SH-SY5Y (cell line): ENCODE results near the gene GNL2.

Experiments used
- GATA2 ChIP-seq: IDR thresholded peaks from 2 replicates; pipeline ENCODE4 v1.6.1; 2011; ENCODE audit warnings: mild to moderate bottlenecking, low read depth, low read length
- GATA3 ChIP-seq: IDR thresholded peaks from 2 replicates; pipeline ENCODE4 v1.6.1; 2011; ENCODE audit warnings: low read depth, mild to moderate bottlenecking, low read length, moderate library complexity

Gene GNL2

GRCh38 chr1:37596182-37596667, 488 bp upstream of the GNL2 start:
- TF ChIP-seq GATA3 (no peak), GATA2 (no peak)

- TF ChIP-seq GATA2 (no peak), GATA3 (no peak)
These were observed 2.0 kb downstream of the GNL2 start for GRCh38 chr1:37593726-37594125.

GRCh38 chr1:37588939-37589338, 6.8 kb downstream of the GNL2 start:
- TF ChIP-seq GATA3 (no peak), GATA2 (no peak)

- no peak for TF ChIP-seq GATA2
- no peak for TF ChIP-seq GATA3
These were observed 20.0 kb downstream of the GNL2 start for GRCh38 chr1:37575692-37576091.

- TF ChIP-seq GATA3 (no peak), GATA2 (no peak)
These were observed 20.8 kb downstream of the GNL2 start for GRCh38 chr1:37574834-37575480.

GRCh38 chr1:37570528-37571334, 25.0 kb downstream of the GNL2 start:
- TF ChIP-seq GATA3 (no peak), GATA2 (no peak)

GRCh38 chr1:37567023-37567422, 28.7 kb downstream of the GNL2 start:
- TF ChIP-seq GATA3 (no peak), GATA2 (no peak)

GRCh38 chr1:37564892-37565291, 30.8 kb downstream of the GNL2 start:
- no peak for TF ChIP-seq GATA2
- no peak for TF ChIP-seq GATA3

- TF ChIP-seq GATA3 (no peak), GATA2 (no peak)
These were observed 32.8 kb downstream of the GNL2 start for GRCh38 chr1:37562984-37563383.

GRCh38 chr1:37561133-37562132, 34.3 kb downstream of the GNL2 start:
- no peak for TF ChIP-seq GATA2
- no peak for TF ChIP-seq GATA3

- TF ChIP-seq GATA3 (no peak), GATA2 (no peak)
These were observed 35.2 kb downstream of the GNL2 start for GRCh38 chr1:37560401-37561132.

- no peak for TF ChIP-seq GATA3
- no peak for TF ChIP-seq GATA2
These were observed 36.7 kb downstream of the GNL2 start for GRCh38 chr1:37559080-37559479.

GRCh38 chr1:37558411-37558810, 37.3 kb downstream of the GNL2 start:
- TF ChIP-seq GATA2 (no peak), GATA3 (no peak)

- TF ChIP-seq GATA3 (no peak), GATA2 (no peak)
These were observed 38.3 kb downstream of the GNL2 start for GRCh38 chr1:37557402-37557801.
